HepG2 (cell line): ENCODE measurements around the gene ANAPC2. TPM values are rescaled to one million over a fixed set of nuclear protein-coding genes. Genes with fewer than 3 reads are reported as not detected.
A peak's percentile ranks its signal among the peaks of the same experiment; 100 is the strongest.

Experiments
- ARHGAP35 ChIP-seq: sonication (generic); formaldehyde crosslinking; IDR thresholded peaks from 2 replicates; pipeline ENCODE4 v1.9.0; 2022; ENCODE audit warnings: mild to moderate bottlenecking, inconsistent platforms, moderate library complexity, missing genetic modification reagents, borderline replicate concordance
- ATF2 ChIP-seq: sonication (generic); formaldehyde crosslinking; IDR thresholded peaks from 2 replicates; pipeline ENCODE4 v1.4.0; 2020; ENCODE audit warnings: missing genetic modification reagents
- CCDC6 ChIP-seq: sonication (generic); formaldehyde crosslinking; IDR thresholded peaks from 2 replicates; pipeline ENCODE4 v1.8.1; 2022; ENCODE audit warnings: mild to moderate bottlenecking, missing genetic modification reagents, moderate library complexity
- IRF1 ChIP-seq: sonication (generic); formaldehyde crosslinking; IDR thresholded peaks from 2 replicates; pipeline ENCODE4 v1.4.0; 2020; ENCODE audit warnings: low read depth, mild to moderate bottlenecking, missing genetic modification reagents
- JUNB ChIP-seq: sonication (generic); formaldehyde crosslinking; IDR thresholded peaks from 2 replicates; pipeline ENCODE4 v1.8.0; 2022; ENCODE audit warnings: missing genetic modification reagents, mild to moderate bottlenecking, borderline replicate concordance
- SAFB2 ChIP-seq: sonication (generic); formaldehyde crosslinking; IDR thresholded peaks from 2 replicates; pipeline ENCODE4 v1.5.1; 2020; ENCODE audit warnings: missing genetic modification reagents, low read depth, mild to moderate bottlenecking, borderline replicate concordance
- SKIL ChIP-seq: sonication (generic); formaldehyde crosslinking; IDR thresholded peaks from 2 replicates; pipeline ENCODE4 v1.8.0; 2022; ENCODE audit warnings: missing genetic modification reagents, mild to moderate bottlenecking, moderate library complexity, borderline replicate concordance
- ZBTB34 ChIP-seq: sonication (generic); formaldehyde crosslinking; IDR thresholded peaks from 2 replicates; pipeline ENCODE4 v1.8.0; 2022; ENCODE audit warnings: mild to moderate bottlenecking, missing genetic modification reagents
- ZBTB49 ChIP-seq: sonication (generic); formaldehyde crosslinking; IDR thresholded peaks from 2 replicates; pipeline ENCODE4 v1.4.0; 2020; ENCODE audit warnings: missing genetic modification reagents, borderline replicate concordance
- ZNF121 ChIP-seq: sonication (generic); formaldehyde crosslinking; IDR thresholded peaks from 2 replicates; pipeline ENCODE4 v1.5.0; 2020; ENCODE audit warnings: mild to moderate bottlenecking, missing genetic modification reagents
- ZNF260 ChIP-seq: sonication (generic); formaldehyde crosslinking; IDR thresholded peaks from 2 replicates; pipeline ENCODE4 v1.4.0; 2020; ENCODE audit warnings: missing genetic modification reagents, low read depth, mild to moderate bottlenecking, borderline replicate concordance
- ZNF276 ChIP-seq: sonication (generic); formaldehyde crosslinking; IDR thresholded peaks from 2 replicates; pipeline ENCODE4 v1.4.0; 2020; ENCODE audit warnings: mild to moderate bottlenecking, low read depth, missing genetic modification reagents
- ZNF414 ChIP-seq: sonication (generic); formaldehyde crosslinking; IDR thresholded peaks from 2 replicates; pipeline ENCODE4 v1.5.0; 2020; ENCODE audit warnings: missing genetic modification reagents
- ZNF570 ChIP-seq: sonication (generic); formaldehyde crosslinking; IDR thresholded peaks from 2 replicates; pipeline ENCODE4 v1.4.0; 2020; ENCODE audit warnings: mild to moderate bottlenecking, missing genetic modification reagents, borderline replicate concordance
- ZSCAN21 ChIP-seq: sonication (generic); formaldehyde crosslinking; IDR thresholded peaks from 2 replicates; pipeline ENCODE4 v1.8.0; 2022; ENCODE audit warnings: mild to moderate bottlenecking, missing genetic modification reagents, moderate library complexity, borderline replicate concordance
- polyA plus RNA-seq, 8 experiments: library from polyadenylated mRNA; depleted of rRNA in 3 of 8; stranded (reverse) in 7 of 8; unstranded in 1 of 8; fragments of >200 nt; fragmentation: Illumina TruSeq in 4 of 8; extraction: Trizol in 4 of 8; gene quantifications; 2 replicates each; pipeline versions ENCODE4 v1.2.1 to v1.2.3, GENCODE V29; 2011 to 2016; ENCODE audit warnings: low read depth in 4 of 8, missing spikeins in 1 of 8, mixed read lengths in 1 of 8; ENCODE audit not compliant: insufficient read depth in 1 of 8
- total RNA-seq, 5 experiments: library from RNA; depleted of rRNA; stranded (reverse); fragments of >200 nt; fragmentation: Illumina TruSeq; extraction: Trizol; gene quantifications; 2 replicates each; pipeline ENCODE4 v1.2.3, GENCODE V29; 2016; ENCODE audit warnings: low read depth in 1 of 5

ANAPC2 gene
- total and polyA plus RNA-seq, 2 of the 13 experiments (the other 11 are each of a cell fraction or from before 2014, with no cell fraction given), result 12.3 to 15.4 TPM

GRCh38 chr9:137200311-137201204 lies 12.2 kb upstream of the ANAPC2 start, which contains the start of gene TPRN (continued):
- no peak for TF ChIP-seq IRF1 (CRISPR knock-in tag)
- peak; percentile 70; the same call in 1 of the 2 replicates for TF ChIP-seq ZNF414 (CRISPR knock-in tag)
- peak; percentile 75; the same call in 1 of the 2 replicates for TF ChIP-seq SKIL (CRISPR knock-in tag)
- peak; percentile 70; the same call in 1 of the 2 replicates for TF ChIP-seq ZBTB34
- TF ChIP-seq ZNF276 (CRISPR knock-in tag), result no peak
- TF ChIP-seq JUNB (CRISPR knock-in tag), result no peak
- peak; percentile 84; the same call in 1 of the 2 replicates for TF ChIP-seq ZSCAN21 (CRISPR knock-in tag)
- TF ChIP-seq ATF2 (CRISPR knock-in tag), result peak; percentile 60; the same call in 1 of the 2 replicates
- TF ChIP-seq ZNF570 (CRISPR knock-in tag), result no peak
- 0 out of 2 replicates have a peak, but pooled peaks have one; percentile 47 for TF ChIP-seq CCDC6 (CRISPR knock-in tag)
- TF ChIP-seq ZBTB49 (CRISPR knock-in tag), result no peak
- TF ChIP-seq SAFB2 (CRISPR knock-in tag), result 0 out of 2 replicates have a peak, but pooled peaks have one; percentile 68
- no peak for TF ChIP-seq ARHGAP35 (CRISPR knock-in tag)
- TF ChIP-seq ZNF121 (CRISPR knock-in tag), result no peak
- TF ChIP-seq ZNF260 (CRISPR knock-in tag), result no peak
